Islet precursor cell (in vitro differentiated cells): ENCODE data around the gene FSHR.
A peak's percentile ranks its signal among the peaks of the same experiment; 100 is the strongest.

Experiments
- DNase-seq: peaks from one replicate; pipeline ENCODE4 v3.0.0-alpha.2; 2018

The FSHR gene

GRCh38 chr2:48952143-48952542 lies 202.2 kb downstream of the FSHR start:
- peak; percentile 69 for DNase-seq

GRCh38 chr2:48948400-48949125 lies 205.8 kb downstream of the FSHR start:
- no peak for DNase-seq

DNA sequence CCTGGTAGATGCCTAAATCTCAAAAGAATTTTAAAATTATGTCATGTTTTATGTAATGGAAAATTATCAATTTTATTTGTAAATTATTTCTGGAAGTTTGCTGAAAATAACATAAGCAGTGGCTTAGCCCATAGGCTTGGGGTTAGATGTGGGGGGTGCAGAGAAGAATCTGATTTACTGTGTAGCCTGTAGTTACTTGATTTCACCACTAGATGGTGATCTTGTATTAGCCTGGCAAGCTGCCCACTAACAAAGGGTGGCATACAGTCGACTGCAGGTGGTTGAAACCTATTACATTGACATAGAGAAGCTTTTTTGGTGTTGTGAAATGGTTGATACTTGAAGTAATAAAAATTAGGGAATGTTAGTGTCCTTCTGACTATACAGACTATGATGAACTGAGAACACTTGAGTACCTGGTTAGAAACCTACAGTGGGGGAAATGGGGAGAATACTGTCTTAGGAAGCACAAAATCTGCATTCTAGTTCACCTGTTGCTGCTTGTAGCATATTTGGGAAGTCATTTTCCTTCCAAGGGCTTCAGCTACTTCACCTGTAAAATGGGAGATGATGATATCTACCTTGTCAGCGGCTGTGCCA lies 207.8 kb downstream of the FSHR start:
- no peak for DNase-seq

GRCh38 chr2:48944956-48945355 lies 209.4 kb downstream of the FSHR start:
- DNase-seq, result no peak

GRCh38 chr2:48943436-48943835 lies 210.9 kb downstream of the FSHR start:
- DNase-seq, result no peak

DNA sequence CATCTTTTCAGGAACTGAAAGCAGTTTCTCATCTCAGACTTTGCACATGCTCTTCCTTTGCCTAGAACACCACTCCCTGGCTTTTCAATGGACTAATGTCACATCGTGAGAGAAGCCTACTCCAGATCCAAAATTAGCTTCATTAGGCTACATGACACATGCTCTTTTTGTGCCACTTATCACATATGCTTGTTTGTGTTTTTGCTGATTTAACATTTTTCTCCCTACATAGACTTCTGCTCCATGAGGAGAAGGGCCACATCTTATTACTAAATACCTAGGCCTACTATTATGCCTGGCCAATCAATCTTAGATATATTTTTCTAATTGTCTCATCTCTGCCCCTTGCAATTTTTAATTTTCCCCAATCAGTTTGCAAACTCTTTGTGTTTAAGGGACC lies 212.4 kb downstream of the FSHR start:
- DNase-seq, result no peak

- DNase-seq, result no peak
These were observed 212.9 kb downstream of the FSHR start for GRCh38 chr2:48941456-48941855.

GRCh38 chr2:48940606-48941005 lies 213.7 kb downstream of the FSHR start:
- DNase-seq, result no peak

DNA sequence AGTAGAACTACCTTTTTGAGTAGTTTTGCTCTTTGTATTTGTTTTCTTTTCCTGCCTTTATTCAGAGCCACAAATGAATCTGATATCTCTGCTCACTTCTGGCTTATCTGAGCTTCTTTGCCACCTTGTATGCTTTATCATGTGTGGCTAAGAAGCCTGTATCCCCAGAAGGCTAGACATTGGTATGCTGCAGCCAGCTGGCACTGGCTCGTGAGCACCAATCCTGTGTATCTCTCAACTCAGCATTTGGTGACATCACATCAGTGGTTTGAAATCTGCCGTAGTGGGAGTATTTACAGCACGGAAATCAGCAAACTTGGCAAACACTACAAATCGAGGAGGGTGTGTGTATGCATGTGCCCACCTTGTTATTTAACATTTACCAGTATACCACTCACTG lies 215.1 kb downstream of the FSHR start:
- no peak for DNase-seq

DNA sequence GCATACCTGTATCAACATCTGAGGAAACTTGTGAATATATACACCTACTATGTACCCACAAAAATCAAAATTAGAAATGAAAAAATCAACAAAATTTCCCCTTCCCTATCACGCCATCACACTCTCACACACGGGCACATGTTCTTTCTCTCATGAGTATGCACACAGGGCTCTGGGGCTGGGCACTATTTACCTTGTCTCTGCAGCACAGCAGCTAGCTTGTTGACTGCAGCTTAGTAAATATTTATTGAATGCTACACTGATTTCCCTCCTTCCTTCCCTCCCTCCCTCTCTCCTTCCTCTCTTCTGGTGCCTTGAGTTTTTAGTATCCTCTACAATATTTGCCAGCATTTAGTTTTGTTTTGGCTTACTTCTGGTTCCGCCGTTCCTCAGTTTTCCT lies 216.1 kb downstream of the FSHR start:
- DNase-seq, result no peak

DNA sequence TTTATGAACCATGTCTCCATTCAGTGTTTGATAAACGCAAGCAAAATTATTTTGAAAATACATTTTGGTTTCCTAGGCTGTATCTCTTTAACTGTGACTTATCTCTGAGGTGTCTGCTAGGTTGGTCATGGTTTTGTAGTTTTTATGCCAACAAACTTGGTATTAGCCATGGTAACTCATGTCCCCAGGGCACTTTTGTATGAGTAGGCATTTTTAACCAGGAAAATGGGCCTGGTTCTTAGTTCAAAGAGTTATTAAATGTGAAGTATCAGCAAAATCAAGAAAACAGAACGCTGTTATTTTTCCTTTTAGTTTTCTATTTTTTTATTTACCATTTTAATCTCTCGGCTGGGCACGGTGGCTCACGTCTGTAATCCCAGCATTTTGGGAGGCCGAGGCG lies 219.5 kb downstream of the FSHR start:
- no peak for DNase-seq

DNA sequence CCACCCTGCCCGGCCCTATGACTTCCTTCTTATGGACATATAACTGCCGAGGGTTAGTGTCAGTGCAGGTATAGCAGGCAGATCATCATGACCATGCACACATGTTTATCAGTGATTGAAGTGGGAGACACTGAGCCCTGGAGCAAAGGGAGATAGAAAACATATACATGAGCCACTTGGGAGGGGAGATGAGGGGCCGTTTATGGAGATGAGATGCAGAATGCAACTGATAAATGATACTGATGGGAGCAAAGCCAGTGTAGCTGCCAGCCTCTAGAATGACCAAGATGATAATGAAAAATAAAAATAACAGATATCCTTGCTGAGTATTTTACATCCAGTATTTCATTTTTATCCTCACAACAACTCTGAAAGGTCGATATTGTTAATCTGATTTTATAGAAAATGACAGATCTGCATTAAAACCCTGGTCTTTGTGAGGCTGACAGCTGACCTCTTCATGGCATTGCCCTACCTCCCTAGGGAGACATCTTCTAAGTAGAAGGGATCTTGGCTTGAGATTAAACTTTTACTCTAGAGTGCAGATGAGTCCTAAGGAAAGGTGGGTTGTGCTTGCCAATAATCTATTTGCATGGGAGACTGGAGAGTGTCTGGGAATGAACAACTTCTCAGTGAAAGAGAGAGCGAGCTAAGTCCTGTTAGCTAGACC lies 220.4 kb downstream of the FSHR start:
- DNase-seq, result no peak

GRCh38 chr2:48932667-48933066 lies 221.6 kb downstream of the FSHR start:
- no peak for DNase-seq

- no peak for DNase-seq
These were observed 224.6 kb downstream of the FSHR start for GRCh38 chr2:48929571-48930301.

- no peak for DNase-seq
These were observed 227.0 kb downstream of the FSHR start for GRCh38 chr2:48927355-48927754.

DNA sequence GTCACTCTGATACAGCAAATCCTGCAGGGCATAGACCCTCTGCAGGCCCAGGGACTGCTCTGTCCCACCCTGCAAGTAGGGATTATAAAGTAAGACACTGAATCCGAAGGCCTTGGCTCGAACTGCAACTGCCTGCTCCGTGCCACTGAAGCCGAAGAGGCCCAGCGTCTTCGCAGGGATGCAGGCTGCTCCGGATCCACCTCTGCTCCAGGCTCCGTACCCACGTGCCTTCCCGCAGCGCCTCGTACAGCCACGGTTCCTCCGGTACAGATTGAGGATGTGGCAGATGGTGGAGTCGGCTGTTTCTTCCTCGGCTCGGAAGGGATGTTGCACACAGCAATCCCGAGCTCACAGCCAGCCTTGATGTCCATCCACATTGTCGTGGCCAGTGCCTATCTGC lies 238.4 kb downstream of the FSHR start:
- no peak for DNase-seq

DNA sequence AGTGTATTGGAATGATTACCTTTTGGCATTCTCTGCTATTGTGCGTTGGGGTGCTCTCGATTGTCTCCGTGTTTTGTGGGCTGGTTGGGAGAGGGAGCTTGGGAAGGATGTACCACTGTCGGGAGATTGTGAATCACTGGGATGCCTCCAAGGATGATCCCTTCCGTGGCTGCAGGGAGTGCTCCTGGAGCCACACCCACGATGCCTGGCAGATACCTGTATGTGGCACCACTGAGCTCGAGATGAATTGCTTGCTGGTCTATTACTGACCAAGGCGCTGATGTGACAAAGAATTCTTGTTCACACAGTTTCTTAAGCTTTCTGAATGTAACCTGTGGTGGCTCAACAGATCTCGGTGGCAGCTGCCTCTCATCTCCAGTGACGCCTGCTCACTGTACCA lies 239.1 kb downstream of the FSHR start:
- DNase-seq, result no peak

- DNase-seq, result no peak
These were observed 239.7 kb downstream of the FSHR start for GRCh38 chr2:48914477-48915089.
